Measurements from ENCODE around the gene LYVE1. TPM values are rescaled to one million over a fixed set of nuclear protein-coding genes. Genes with fewer than 3 reads are reported as not detected.
A peak's percentile ranks its signal among the peaks of the same experiment; 100 is the strongest.

The LYVE1 gene
- total and polyA plus RNA-seq, 12 donors, result 5.3 to 118 (median 21.0) TPM

DNA sequence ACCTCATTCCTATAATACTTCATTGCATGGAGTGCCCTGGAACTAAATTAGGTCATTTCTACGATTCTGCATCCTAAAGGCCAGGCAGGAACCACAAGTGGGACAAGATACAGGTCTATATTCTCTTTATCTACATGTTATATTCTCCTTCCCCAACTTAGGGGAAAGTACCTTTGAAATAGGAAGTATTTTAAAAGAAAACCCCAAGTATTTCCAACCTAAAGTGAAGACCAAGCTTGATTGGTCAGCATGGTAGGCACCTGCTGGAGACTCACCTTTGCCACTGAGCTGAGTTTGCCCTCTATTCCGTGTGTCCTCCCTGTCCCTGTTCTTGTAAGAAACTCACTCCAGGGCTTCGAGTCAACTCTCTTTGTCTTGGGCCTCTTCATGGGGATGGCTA, 11.2 kb upstream of the LYVE1 start:
- DNase-seq (no peak), ATAC-seq (no peak)
- Histone ChIP-seq H3K4me3 (no peak overlapping the region), H3K4me1 (peaks cover 8 to 55% (median 30%) of the 10 kb centered on the region in 9 donors), H3K27me3 (no peaks in the 10 kb centered on the region), H3K27ac (peak overlapping the region in 1 of 10 donors; percentile 88), H3K36me3 (peaks cover 0 to 22% (median 0%) of the 10 kb centered on the region in 9 donors), H3K9me3 (no peaks in the 10 kb centered on the region)
- TF ChIP-seq, protein P1, sequence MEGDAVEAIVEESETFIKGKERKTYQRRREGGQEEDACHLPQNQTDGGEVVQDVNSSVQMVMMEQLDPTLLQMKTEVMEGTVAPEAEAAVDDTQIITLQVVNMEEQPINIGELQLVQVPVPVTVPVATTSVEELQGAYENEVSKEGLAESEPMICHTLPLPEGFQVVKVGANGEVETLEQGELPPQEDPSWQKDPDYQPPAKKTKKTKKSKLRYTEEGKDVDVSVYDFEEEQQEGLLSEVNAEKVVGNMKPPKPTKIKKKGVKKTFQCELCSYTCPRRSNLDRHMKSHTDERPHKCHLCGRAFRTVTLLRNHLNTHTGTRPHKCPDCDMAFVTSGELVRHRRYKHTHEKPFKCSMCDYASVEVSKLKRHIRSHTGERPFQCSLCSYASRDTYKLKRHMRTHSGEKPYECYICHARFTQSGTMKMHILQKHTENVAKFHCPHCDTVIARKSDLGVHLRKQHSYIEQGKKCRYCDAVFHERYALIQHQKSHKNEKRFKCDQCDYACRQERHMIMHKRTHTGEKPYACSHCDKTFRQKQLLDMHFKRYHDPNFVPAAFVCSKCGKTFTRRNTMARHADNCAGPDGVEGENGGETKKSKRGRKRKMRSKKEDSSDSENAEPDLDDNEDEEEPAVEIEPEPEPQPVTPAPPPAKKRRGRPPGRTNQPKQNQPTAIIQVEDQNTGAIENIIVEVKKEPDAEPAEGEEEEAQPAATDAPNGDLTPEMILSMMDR (IDR thresholded peaks at IDR 0.05), result no peak
- intact Hi-C loops (cut with DNase I), result loop anchor here in 1 of 10 donors (5.0 kb wide), 1 partner anchor 73 kb away; no protein-coding TSS in a partner anchor
- WGBS, 2 donors, result 96% methylated on average over 3 of the region's 3 CpGs

- ATAC-seq (peak in 2 of 8 donors; percentile 37 to 71), DNase-seq (no peak)
- Histone ChIP-seq H3K9me3 (no peaks in the 10 kb centered on the region), H3K36me3 (peaks cover 0 to 14% (median 0%) of the 10 kb centered on the region in 9 donors), H3K4me3 (no peak overlapping the region), H3K27me3 (no peaks in the 10 kb centered on the region), H3K27ac (no peak overlapping the region), H3K4me1 (peaks cover 5 to 37% (median 20%) of the 10 kb centered on the region in 9 donors)
- WGBS, 2 donors, result 73 to 92% methylated on average over 4 of the region's 4 CpGs
- TF ChIP-seq, protein P1 (IDR thresholded peaks at IDR 0.05), result no peak
- intact Hi-C loops (cut with DNase I), result no loop called here
These were observed 7.6 kb upstream of the LYVE1 start for GRCh38 chr11:10576035-10576398.

DNA sequence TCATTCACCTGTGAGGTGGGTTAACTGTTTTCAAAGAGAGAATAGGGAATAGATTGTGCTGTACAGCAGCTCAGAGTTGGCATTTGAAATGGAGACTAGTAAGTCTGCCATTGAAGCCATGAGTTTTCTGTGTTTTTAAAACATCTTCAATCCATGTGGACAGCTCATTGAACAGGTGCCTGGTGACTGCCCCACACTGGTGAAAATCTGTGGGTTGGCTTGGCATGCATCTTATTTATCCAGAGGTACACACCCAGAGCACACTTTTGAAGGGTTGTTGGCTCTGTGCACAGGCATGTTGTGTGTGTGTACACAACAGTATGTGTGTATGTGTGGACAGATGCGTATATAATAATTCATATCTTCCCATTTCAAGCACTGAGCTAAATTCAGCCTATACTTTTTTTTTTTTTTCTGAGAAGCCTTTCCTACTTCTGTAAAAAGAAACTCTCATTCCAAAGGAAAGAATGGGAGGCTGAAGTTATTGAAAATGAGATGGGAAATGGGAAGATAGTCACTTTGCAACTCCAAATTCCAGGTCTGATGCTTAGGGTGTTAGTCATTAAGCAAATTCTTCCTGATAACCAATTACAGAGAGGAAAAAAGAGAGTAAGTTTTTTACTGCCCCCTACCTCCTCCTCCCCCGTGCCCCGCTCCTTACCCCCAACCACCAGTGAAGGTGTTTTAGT, 7.0 kb upstream of the LYVE1 start:
- no peak for DNase-seq
- intact Hi-C loops (cut with DNase I), result no loop called here
- Histone ChIP-seq H3K27me3 (no peaks in the 10 kb centered on the region), H3K27ac (no peak overlapping the region), H3K36me3 (peaks cover 0 to 9% (median 0%) of the 10 kb centered on the region in 9 donors), H3K4me1 (peaks cover 5 to 31% (median 18%) of the 10 kb centered on the region in 9 donors), H3K9me3 (no peaks in the 10 kb centered on the region), H3K4me3 (no peak overlapping the region)
- 86 to 90% methylated on average over 3 of the region's 3 CpGs for WGBS, 2 donors
- ATAC-seq, result no peak
- TF ChIP-seq, protein P1 (IDR thresholded peaks at IDR 0.05), result no peak

GRCh38 chr11:10573556-10573955, 5.1 kb upstream of the LYVE1 start:
- WGBS, 2 donors, result 66 to 76% methylated on average over 3 of the region's 3 CpGs
- peak; percentile 18 to 63 (median 47) for ATAC-seq
- TF ChIP-seq, protein P1 (IDR thresholded peaks at IDR 0.05), result no peak
- intact Hi-C loops (cut with DNase I), result no loop called here
- H3K9me3 ChIP-seq, result no peaks in the 10 kb centered on the region
- H3K4me1 ChIP-seq, result peaks cover 5 to 32% (median 14%) of the 10 kb centered on the region in 9 donors
- no peaks in the 10 kb centered on the region for H3K27me3 ChIP-seq
- no peak for DNase-seq
- H3K27ac ChIP-seq, result peak overlapping the region in 6 of 10 donors; percentile 27 to 60 (median 44)
- H3K36me3 ChIP-seq, result peaks cover 0 to 9% (median 0%) of the 10 kb centered on the region in 9 donors
- no peak overlapping the region for H3K4me3 ChIP-seq

All from heart right ventricle (tissue), 16 donors.